Activated CD8-positive, alpha-beta memory T cell treated with anti-CD3 and anti-CD28 coated beads for 24 hours (primary cell): ENCODE measurements around the gene NUP85.
"Not testable (repeated sequence)": the region's sequence is repeated elsewhere in the genome, so short reads cannot be mapped to it uniquely, and the experiment has no call there.

Experiments used
- DNase-seq: peaks from one replicate; pipeline ENCODE4 v3.0.0-alpha.2; 2020

The NUP85 gene, protein sequence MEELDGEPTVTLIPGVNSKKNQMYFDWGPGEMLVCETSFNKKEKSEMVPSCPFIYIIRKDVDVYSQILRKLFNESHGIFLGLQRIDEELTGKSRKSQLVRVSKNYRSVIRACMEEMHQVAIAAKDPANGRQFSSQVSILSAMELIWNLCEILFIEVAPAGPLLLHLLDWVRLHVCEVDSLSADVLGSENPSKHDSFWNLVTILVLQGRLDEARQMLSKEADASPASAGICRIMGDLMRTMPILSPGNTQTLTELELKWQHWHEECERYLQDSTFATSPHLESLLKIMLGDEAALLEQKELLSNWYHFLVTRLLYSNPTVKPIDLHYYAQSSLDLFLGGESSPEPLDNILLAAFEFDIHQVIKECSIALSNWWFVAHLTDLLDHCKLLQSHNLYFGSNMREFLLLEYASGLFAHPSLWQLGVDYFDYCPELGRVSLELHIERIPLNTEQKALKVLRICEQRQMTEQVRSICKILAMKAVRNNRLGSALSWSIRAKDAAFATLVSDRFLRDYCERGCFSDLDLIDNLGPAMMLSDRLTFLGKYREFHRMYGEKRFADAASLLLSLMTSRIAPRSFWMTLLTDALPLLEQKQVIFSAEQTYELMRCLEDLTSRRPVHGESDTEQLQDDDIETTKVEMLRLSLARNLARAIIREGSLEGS

DNA sequence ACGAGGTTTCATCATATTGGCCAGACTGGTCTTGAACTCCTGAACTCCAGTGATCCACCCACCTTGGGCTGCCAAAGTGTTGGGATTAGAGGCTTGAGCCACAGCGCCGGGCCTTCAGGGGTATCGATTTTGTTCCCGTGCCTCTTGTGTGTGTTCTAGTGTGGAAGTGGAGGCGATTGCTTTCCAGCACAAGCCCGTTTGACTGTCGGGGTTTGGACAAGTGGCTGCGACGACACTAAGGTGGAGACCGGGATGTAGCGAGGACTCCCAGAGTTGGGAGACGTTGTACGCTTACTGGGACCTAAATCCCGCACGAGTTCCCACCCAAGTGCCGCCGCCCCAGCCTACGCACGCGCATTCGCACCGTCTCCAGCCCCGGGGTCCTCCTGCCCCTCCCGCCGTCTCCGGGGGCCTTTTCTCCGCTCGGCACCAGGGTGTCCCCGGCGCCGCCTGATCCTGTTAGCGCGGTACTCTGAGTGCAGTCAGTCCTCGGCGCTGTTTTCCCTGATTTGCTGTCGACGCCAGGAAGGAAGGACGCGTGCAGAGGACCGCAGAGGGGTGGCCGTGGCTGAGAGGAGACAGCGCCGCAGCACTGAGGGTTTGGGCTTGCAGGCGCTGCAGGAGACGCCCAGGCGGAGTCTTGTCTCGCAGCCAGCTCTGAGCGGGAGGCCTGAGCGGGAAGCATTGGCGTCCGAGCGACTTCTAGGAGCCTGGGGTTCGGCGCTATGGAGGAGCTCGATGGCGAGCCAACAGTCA lies at the start of gene NUP85:
Gene NUP85, plus strand, starts transcription at position 643 of the 756 bp plus-strand sequence. Its CDS starts 83 bp downstream, at position 726.
- peak; percentile 98 for DNase-seq

DNA sequence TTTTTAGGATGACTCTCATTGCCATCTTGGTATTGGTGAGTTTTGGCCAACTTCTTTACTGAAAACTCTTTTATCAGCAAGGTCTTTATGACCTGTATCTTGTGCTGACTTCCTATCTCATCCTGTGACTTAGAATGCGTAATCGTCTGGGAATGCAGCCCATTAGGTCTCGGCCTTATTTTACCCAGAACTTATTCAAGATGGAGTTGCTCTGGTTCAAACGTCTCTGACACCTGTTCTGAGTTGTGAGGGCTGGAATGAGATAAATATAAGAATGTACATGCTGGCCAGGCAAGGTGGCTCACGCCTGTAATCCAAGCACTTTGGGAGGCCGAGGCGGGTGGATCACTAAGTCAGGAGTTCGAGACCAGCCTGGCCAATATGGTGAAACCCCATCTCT lies 47.0 kb upstream of the NUP85 start:
- not testable (repeated sequence) for DNase-seq

DNA sequence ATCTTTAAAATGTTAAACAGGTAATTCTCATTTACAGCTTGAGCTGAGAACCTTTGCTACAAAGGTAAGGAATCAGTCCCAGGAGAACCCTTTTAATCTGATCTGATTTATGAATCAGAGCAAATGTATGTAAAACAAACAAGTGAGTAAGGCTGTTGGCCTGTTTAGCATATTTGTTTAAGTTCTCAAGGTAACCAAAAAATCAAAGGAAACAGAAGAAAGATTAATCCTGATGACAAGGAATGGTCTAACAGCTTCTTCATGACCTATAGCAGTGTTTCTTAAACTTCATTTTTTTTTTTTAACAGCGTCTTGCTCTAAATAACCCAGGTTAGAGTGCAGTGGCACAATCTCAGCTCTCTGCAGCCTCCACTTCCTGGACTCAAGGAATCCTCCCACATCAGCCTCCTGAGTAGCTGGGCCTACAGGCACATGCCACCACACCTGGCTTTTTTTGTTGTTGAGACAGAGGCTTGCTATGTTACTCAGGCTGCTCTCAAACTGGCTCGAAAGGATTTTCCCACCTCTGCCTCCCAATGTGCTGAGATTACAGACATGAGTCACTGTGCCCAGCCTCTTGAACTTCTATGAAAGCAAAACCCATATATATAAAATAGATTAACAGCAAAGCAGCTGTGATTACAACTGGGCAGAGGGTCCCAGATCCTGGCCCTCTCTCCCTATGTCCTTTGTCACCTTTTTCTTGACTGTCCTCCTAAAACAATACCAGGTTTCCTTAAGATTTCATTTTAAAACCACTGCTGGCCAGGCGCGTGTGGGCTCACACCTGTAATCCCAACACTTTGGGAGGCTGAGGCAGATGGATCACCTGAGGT lies 46.1 kb upstream of the NUP85 start:
- DNase-seq, result no peak

DNA sequence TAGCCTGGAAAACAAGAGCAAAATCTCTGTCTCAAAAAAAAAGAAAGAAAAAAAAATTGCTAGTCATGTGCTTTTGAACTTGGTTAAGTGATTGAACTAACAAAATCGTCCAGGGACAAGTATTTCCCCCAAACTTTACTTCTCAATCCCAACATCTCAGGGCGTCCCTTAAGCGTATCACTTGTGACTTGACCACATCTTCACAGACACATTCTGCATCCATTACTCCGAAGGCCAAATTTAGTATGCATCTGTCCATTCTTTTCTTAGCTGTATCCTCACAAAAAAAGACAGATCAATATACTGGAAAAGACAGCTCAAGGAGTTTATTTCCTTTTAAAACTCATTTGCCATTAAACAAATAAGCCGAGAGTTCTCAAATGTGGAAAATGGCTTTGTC lies 45.3 kb upstream of the NUP85 start:
- DNase-seq, result no peak

DNA sequence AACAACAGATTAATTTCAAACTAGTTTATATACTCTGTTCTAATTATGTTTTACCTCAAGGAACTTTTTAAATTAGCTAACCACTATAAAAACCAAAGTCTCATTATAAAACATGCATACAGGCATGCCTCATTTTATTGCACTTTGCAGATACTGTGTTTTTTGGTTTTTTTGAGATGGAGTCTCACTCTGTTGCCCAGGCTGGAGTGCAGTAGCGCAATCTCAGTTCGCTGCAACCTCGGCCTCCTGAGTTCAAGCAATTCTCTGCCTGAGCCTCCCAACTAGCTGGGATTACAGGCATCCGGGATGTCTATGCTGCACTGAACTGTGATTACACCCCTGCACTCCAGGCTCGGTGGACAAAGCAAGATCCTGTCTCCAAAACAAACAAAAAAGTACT lies 42.4 kb upstream of the NUP85 start:
- no peak for DNase-seq

DNA sequence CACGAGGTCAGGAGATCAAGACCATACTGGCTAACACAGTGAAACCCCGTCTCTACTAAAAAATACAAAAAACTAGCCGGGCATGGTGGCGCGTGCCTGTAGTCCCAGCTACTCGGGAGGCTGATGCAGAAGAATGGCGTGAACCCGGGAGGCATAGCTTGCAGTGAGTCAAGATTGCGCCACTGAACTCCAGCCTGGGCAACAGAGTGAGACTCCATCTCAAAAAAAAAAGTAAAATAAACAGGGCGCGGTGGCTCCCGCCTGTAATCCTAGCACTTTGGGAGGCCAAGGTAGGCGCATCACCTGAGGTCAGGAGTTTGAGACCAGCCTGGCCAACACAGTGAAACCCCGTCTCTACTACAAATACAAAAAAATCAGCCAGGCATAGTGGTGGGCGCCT lies 40.9 kb upstream of the NUP85 start:
- not testable (repeated sequence) for DNase-seq

DNA sequence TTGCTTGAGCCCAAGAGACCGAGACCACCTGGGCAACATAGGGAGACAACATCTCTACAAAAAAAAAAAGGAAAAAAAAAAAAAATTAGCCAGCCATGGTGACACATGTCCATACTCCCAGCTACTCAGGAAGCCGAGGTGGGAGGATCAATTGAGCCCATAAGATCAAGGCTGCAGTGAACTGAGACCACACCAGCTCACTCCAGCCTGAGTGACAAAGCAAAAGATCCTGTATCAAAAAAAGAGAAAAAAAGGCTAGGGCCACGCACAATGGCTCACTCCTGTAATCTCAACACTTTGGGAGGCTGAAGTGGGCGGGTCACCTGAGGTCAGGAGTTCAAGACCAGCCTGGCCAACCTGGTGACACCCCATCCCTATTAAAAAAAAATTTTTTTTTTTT lies 36.5 kb upstream of the NUP85 start:
- DNase-seq, result no peak

DNA sequence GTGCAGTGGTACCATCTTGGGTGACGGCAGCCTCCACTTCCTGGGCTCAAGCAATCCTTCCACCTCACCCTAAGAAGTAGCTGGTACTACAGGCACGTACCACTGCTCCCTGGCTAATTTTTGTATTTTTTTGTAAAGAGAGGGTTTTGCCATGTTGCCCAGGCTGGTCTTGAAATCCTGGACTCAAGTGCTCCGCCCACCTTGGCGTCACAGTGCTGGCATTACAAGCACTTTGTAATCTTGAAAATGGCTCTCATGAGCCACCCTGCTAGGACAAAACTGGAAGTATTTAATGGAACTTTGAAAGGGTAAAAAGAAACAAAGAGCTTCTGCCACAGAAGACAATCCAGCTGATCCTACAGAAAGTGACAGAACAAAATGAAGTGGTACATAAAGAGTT lies 32.0 kb upstream of the NUP85 start:
- DNase-seq, result no peak

DNA sequence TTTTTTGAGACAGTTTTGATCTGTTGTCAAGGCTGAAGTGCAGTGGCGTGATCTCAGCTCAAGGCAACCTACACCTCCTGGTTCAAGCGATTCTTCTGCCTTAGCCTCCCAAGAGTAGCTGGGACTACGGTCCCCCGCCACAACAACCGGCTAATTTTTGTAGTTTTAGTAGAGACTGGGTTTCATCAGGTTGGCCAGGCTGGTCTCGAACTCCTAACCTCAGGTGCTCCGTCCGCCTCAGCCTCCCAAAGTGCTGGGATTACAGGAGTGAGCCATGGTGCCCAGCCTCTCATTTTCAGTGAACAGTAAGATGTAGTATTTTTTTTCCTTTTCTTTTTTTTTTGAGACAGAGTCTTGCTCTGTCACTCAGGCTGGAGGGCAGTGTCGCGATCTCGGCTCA lies 30.5 kb upstream of the NUP85 start:
- DNase-seq, result no peak

DNA sequence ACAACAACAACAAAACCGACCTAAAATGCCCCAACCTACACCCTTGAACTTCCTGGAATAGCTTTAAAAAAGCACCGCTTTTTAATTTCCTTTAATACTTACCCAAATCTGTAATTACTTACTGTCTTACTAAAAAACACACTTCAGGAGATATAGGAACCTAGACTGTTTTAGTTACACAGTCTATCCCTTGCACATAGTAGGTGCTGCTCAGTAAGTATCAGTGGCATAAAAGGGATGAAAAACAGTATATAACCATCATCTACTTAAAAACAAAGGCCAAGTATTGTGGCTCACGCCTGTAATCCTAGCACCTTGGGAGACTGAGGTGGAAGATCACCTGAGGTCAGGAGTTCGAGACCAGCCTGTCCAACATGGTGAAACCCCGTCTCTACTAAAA lies 28.9 kb upstream of the NUP85 start:
- no peak for DNase-seq

DNA sequence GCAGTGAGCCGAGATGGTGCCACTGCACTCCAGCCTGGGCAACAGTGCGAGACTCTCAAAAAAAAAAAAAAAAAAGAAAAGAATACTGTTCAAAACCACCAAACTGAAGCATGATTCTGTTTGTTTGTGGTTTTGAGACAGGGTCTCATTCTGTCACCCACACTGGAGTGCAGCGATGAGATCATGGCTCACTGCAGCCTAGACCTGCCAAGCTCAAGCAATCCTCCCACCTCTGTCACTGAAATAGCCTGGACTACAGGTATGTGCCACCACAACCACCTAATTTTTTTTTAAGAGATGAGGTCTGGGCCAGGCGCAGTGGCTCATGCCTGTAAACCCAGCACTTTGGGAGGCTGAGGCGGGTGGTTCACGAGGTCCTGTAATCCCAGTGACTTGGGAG lies 27.0 kb upstream of the NUP85 start:
- DNase-seq, result no peak

DNA sequence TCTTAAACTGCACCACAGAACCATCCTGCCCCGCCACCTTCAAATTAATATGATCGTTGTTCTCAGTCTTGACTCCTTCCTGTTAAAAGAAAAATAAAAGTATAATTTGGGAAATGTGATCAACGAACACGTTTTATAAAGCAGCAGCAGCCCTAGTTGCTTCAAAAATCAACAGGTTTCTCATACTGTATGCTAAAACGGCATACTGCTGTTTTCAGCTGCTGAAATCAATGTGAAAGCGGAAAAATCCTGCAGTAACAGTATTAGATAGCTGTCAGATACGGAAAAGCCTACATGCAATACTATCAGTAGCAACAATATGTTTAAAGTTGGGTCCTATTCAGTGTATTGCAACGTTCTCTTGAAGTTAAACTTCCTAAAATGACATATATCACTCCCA lies 24.4 kb upstream of the NUP85 start:
- no peak for DNase-seq

DNA sequence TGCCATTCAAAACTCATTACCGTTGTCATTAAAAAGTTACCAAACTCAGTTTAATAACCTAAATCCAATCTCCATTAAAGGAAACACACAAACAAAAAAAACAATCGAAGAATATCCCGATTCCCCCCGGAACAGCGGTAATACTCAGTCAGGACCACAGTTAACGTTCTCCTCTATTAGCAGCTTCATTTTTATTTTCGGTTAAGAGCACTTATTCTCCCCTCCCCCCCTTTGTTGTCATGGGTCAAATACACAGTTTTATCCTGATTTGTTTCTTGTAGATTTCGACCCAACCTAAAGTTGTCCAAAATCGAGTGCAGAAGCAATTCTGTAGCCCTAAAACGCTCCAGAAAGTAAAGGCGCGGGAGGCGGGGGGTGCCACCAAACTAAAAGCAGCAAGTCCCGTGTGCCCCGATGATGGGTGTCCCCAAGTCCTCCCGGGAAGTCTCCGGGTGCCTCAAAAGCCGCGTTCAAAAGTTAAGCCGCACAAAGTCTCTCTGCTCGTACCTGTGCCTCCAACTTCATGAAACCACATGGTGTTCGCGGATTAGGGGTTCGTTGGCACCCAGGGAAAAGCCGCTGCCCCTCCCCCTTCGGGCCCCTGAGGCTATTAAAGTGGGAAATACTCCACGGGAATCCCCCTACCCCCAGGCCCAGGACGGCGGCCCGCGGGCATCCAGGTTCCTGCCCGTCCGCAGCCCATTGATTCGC lies 23.7 kb upstream of the NUP85 start:
- DNase-seq, result no peak

DNA sequence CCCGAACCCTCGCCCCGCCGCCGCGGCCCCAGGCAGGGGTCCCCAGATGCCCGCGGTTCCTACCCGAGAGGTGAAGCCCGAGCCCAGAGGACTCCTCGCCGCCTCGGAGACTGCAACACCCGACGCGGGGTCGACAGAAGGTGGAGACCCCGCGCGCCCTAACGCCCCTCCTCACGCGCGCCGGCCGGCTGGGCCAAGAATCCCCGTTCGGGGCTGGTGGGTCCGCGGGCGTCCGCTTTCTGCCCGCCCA lies 23.2 kb upstream of the NUP85 start:
- no peak for DNase-seq

DNA sequence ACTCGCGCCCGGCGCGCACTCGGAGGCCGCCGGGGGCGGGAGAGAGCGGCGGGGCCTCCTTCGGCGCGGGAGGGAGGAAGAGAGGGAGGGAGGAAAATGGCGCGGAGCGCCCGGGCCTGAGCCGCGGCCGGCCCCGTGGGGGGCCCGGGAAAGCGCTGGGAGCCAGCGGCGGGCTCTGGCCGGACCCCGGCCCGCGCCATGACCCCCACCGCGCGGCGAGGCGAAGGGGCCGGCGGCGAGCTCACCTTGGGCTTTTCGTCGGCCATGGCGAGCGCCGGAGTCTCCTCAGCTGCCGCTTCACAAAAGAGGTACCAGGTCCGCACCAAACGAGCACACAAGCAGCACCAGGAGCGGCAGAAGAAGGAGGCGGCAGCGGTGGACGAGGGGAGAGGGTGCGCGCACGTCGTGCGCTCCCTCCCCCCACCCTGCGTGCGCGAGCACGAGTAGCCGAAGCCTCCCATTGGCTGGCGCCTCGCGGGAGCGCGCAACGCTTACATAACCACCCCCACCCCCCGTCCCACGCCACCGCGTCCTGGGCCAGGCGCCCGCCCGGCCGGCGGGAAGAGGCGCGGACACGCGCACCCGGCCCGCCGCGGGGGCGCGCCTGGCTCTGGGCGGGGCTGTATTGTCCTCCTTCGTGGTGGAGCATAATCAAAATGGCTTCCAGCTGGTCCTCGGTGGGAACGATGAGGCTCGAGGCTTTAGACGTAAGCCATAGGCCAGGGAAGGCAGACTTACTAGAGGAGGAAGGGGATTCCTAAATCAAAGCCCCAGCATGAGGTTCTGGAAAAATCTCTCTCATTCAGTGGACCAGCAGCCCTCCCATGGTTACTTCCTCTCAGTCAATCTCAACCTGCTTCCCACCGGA lies 22.7 kb upstream of the NUP85 start, which contains the start of gene SUMO2:
Gene SUMO2, minus strand, starts transcription at position 391 of the 868 bp plus-strand sequence. Its CDS starts 125 bp downstream, at position 266.
- DNase-seq, result peak; percentile 98

DNA sequence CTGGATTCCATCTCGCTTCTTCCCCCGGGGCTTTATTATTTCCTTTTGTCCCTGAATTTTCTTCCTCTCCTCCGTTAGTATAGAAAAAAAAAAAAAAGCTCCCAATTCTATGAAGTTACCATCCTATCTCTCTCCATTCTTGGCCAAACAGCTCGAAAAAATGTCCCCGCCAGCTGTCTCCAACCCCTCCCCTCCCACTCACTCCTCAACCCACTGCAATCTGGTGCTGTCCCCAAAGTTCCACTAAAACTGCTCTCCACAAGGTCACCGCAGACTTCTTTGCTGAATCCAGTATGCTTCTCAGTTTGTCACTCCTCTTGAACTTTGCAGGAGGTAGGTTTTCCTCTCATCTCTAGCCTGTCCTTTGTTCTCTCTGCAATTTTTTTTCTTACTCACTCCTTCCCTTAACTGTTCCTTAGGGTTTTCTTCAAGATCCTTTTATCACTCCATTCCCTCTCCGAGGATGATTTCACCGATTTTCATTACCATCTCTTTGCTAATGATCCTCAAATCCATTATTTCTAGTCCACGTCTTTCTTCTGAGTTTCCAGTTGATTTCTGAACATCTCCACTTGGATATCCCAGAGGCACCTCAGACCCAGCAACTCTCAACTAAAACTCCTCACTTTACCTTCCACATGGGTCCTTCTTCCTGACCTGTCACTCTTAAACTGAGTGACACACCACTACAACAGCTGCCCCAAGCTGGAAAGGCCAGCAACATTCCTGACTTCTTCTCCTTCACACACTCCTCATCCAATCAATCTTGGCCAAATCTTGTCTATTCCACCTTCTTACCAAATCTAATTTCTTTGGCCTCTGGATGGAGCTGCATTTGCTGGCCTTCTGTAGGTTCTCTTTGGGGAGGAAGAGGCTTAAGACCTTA lies 21.2 kb upstream of the NUP85 start:
- no peak for DNase-seq

DNA sequence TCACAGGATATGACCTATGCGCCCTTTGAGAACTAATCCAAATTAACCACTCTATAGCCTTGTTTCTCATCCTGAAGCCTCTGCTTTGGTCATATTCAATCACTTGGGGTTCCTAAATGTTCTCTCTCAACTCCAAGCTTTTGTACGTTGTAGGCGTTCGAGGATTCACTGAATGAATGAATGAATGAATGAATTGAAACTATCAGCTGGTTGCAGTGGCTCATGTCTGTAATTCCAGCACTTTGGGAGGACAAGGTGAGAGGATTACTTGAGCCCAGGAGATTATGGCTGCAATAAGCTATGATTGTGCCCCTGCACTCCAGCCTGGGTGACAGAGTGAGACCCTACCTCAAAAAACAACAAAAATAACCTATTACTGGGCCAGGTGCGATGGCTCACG lies 16.9 kb upstream of the NUP85 start:
- no peak for DNase-seq

DNA sequence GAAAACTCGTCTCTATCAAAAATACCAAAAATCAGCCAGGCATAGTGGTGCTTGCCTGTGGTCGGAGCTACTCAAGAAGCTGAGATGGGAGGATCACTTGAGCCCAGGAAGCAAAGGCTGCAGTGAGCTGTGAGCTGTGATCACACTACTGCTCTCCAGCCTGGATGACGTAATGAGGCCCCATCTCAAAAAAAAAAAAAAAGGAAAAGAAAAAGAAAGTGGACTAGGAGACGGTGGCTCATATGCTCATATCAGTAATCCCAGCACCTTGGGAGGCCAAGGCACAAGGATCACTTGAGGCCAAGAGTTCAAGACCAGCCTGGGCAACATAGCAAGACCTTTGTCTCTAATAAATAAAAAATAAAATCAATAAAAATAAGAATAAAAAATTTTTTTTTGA lies 13.9 kb upstream of the NUP85 start:
- no peak for DNase-seq

DNA sequence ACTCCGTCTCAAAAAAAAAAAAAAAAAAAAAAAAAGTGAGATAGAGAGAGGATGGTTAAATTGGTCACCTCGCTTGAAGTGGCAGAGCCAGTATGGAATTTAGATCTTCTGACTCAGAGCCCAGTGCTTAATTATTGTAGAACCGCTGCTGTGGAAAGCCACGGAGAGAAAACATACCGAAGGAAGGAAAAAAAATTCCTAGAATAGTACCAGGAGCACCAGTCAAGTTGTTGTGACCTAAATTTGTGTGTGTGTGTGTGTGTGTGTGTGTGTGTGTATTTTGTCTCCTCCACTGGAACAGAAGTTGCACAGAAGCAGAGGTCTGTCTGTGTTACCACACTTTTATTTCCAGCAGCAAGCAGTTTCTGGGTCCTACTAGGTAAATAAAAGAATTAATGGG lies 10.6 kb upstream of the NUP85 start:
- no peak for DNase-seq

DNA sequence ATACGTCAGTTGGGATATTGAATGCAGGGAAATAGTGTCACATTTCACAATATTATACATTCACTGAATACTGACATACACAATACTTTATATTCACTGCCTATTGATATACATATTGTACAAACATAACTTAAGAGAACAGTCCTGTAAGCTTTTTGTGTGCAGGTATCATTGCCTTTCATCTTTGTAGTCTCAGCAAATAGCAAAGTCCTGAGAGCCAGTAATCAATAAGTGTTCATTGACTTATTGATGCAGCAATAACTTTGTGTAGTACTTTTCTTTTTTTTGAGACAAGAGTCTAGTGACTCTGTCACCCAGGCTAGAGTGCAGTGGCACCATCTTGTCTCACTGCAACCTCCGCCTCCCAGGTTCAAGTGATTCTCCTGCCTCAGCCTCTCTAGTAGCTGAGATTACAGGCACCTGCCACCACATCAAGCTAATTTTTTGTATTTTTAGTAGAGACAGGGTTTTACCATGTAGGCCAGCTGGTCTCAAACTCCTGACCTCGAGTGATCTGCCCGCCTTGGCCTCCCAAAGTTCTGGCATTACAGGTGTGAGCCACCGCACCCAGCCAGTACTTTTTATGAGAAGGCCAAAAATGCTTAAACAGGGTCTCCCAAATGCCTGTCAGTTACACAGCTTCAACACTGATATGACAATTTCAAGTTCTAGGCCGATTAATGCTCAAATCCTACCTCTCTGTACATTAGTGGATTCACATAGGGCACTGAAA lies 5.4 kb upstream of the NUP85 start:
- DNase-seq, result no peak
